ENCODE measurements around the gene PCMTD2.
"Not testable (repeated sequence)": the region's sequence is repeated elsewhere in the genome, so short reads cannot be mapped to it uniquely, and the experiment has no call there.

- not testable (repeated sequence) for TF ChIP-seq CTCF (tag by site-specific recombination; IDR thresholded peaks at IDR 0.05); ZNF302 (tag by site-specific recombination; IDR thresholded peaks at IDR 0.05; ENCODE audit: low read depth); ZNF214 (tag by site-specific recombination; IDR thresholded peaks at IDR 0.05; ENCODE audit: borderline replicate concordance); HOXA7 (CRISPR knock-in tag; IDR thresholded peaks at IDR 0.05; ENCODE audit: borderline replicate concordance); ZNF341 (tag by site-specific recombination; IDR thresholded peaks at IDR 0.05; ENCODE audit: low read depth); ZNF174 (tag by site-specific recombination; IDR thresholded peaks at IDR 0.05); ZNF223 (tag by site-specific recombination; IDR thresholded peaks at IDR 0.05); ZBTB49 (tag by site-specific recombination; IDR thresholded peaks at IDR 0.05; ENCODE audit: low read depth); TCF7L2 (IDR thresholded peaks at IDR 0.05; ENCODE audit: borderline replicate concordance, low read depth, low read length); KLF10 (tag by site-specific recombination; IDR thresholded peaks at IDR 0.05); ZNF521 (tag by site-specific recombination; IDR thresholded peaks at IDR 0.05); REST (tag by site-specific recombination; IDR thresholded peaks at IDR 0.05); ZNF561 (tag by site-specific recombination; IDR thresholded peaks at IDR 0.05; ENCODE audit: borderline replicate concordance)
These were observed 31.1 kb downstream of the PCMTD2 start for GRCh38 chr20:64286447-64287263.
